Islet precursor cell (in vitro differentiated cells): ENCODE results near the gene ANKMY1.

Experiments
- DNase-seq: peaks from one replicate; pipeline ENCODE4 v3.0.0-alpha.2; 2018

Gene ANKMY1

DNA sequence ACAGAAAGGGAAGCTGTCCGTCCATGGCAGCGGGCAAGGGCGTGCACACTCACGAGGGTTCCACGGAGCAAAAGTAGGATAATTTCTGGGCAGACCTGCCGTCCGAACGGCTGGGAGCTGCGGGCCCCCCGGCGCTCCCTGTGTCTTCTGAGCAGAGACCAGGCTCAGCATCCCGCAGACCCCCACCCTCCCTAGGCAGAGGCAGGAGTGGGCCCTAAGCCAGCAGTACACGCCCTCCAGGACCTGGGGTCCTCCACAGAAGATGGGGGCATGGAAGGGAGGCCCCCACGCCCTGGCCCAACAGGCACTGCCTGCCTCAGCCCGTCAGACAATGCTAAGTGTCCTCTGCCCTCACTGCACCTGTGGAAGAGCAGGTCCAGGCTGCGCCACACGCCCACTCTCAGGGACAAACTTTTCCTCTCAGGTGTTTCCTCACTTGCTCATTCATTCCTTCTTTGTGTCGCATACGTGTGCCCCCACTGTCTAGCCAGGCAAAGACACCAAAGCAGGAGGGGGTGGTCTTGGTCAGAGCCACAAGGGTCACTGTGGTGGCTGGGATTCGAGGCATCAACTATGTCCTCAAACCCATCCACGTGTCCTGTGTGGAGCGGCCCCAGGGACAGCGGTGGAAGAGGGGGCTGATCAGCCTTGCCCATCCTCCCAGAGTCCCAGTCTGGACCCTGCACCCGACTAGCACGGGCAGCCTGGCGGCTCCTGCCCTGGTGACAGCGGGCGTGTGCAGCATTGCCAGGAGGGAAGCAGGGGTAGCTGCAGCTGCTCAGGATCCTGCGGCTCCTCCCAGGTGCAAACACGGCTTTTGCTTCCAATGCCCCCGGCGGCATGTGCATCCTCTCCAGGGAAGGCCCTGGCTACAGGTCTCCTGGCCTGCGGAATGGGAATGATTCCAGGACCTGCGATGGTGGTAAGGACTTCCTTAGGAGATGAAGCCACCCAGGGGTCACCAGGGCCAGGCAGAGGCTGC is 124.7 kb downstream of the ANKMY1 start:
- peak; percentile 52 for DNase-seq

DNA sequence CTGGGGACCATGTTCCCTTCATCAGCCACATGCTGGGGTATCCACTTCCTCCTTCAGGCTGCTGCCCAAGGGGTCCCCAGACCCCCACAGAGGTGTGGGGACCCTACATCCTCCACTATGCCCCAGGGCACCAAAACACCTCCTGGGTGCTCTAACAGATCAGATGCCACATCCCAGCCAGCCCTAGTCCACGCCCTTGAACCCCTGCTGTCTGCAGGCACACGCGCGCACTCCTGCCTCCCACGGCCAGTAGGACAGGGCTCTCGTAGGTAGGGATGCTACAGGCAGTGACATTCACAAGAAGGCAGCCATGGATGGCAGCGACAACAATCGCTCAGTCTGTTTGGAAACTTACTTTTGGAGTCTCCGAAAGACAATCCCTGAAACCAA is 125.4 kb downstream of the ANKMY1 start:
- DNase-seq: no peak

DNA sequence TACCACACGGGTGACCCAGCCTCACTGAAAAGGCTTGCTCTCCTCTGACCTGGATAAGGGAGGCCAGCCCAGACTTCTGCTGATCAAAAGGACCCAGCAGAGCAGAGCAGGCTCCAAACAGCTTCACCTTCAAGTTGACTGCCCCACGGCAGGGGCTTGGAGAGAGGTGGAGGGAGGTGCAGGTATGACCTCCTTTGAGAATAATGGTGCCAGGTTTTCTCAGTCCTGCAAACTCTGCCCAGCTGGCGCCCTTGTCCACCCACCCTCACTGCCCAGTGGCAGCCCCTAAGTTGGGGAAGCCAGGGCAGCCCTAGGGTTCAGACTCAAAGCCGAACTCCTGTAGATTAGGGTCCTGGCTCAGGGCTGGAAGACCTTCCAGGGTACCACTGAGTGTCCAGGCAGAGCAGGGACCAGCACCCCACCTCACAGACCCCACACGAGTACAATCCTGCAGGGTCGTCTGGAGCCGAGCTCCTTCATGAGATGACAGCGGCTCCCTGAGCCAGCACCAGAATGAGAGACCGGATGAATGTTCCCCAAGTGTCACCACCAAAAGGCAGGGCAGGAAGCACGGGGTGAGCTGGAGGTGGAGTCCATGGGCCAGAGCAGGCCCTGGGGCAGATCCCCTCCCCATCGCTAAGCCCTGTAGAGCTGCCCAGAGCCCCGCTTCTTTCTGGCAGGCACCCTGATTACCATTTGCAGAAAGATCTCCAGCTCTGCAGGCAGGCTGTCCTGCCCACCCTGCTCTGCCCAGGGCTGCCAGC is 125.9 kb downstream of the ANKMY1 start:
- DNase-seq: peak; percentile 23

DNA sequence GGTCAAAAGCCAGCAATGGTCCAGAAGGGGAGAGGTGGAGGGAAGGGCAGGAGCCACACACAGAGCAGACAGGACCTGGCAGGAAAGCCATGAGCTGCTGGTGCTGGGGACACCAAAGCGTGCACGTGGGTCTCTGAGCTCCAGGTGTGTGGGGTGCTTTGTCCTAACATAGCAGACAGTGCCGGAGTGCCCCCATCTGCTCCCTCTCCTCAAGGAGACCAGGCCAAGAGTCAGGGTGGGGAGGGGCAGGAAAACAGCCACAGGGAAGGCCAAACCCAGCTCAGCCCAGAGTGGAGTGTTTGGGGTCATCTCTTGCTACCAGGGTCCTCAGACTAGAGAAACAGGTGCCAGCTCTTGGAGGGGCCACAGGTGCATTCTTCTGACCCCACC is 126.5 kb downstream of the ANKMY1 start:
- peak; percentile 46 for DNase-seq

DNA sequence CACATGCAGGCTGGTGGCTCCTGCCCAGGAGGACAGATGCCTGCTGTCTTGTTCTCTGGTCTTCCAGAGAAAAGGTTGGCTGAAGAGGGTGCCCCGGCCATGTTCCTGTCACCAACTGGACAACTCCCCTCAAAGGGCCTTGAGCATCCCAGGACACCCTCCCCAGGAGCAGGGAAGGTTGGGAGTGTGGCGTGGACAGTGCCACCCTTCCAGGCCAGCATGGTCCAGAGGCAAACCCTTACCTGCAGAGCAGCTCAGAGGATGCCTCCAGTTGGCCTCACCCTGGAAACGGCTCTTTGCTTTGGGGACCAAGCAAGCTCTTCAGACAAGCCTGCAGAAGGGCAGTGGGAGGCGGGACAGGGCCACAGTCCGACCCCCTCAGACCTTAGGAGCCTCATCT is 127.2 kb downstream of the ANKMY1 start:
- peak; percentile 35 for DNase-seq

DNA sequence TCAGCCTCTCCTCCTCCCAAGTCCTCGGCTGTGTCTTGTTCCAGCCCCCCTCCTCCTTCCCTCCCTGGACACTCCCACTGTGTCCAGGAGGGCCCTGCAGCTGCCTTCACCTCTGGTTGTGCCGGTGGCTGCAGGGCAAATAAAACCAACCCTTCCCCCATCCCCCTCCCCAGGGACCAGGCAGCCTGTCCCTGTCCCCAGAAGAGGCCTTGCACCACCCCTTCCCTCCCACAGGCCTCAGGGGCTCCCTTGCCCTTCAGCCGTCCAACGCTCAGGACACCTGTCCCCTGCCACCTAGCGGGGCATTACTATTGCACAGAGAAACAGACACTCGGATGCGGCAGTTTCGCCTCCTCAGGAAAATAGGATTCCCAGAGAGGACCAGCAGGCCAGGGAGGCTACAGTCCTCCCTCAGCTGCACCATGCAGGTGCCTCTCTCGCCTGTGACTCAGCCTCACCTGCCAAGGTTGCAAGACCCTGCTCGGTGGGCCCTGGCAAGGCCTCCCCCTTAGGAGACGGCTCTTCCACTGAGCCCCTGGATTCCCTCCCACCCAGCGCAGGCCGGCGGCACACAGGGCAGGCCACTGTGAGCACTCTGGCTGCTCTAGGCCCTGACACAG is 127.8 kb downstream of the ANKMY1 start:
- peak; percentile 49 for DNase-seq
